Hepatic stellate cell (primary cell): Measurements from ENCODE around the gene C1QTNF4.

Experiments used
- DNase-seq: peaks from one replicate; pipeline ENCODE4 v3.0.0; 2011; ENCODE audit warnings: low spot score

The C1QTNF4 gene

GRCh38 chr11:47592970-47593369 lies 1.2 kb downstream of the C1QTNF4 start:
- no peak for DNase-seq

GRCh38 chr11:47592251-47592650 lies 2.0 kb downstream of the C1QTNF4 start:
- no peak for DNase-seq

GRCh38 chr11:47591764-47592163 lies 2.4 kb downstream of the C1QTNF4 start:
- no peak for DNase-seq

GRCh38 chr11:47589977-47590861 lies 4.0 kb downstream of the C1QTNF4 start:
- no peak for DNase-seq

- DNase-seq, result no peak
Measured at GRCh38 chr11:47589584-47589976, 4.6 kb downstream of the C1QTNF4 start.

GRCh38 chr11:47589118-47589517 lies 5.1 kb downstream of the C1QTNF4 start:
- no peak for DNase-seq

- DNase-seq, result no peak
Measured at GRCh38 chr11:47587723-47588326, 6.4 kb downstream of the C1QTNF4 start.

GRCh38 chr11:47587039-47587716 lies 7.0 kb downstream of the C1QTNF4 start:
- DNase-seq, result no peak

GRCh38 chr11:47586098-47586855 lies 7.9 kb downstream of the C1QTNF4 start, which contains the start of gene FAM180B:
FAM180B (plus strand) TSS chr11:47586678; CDS start chr11:47586769, 91 bp downstream.
- no peak for DNase-seq

GRCh38 chr11:47583844-47584243 lies 10.4 kb downstream of the C1QTNF4 start:
- DNase-seq, result no peak

- peak; percentile 89 for DNase-seq
Measured at GRCh38 chr11:47578524-47579494, 15.4 kb downstream of the C1QTNF4 start, which contains the start of the genes KBTBD4 and NDUFS3. KBTBD4 (minus strand) TSS chr11:47578970; CDS start chr11:47578951, 19 bp downstream. NDUFS3 (plus strand) TSS chr11:47579074; CDS start chr11:47579092, 18 bp downstream.

GRCh38 chr11:47577460-47578041 lies 16.7 kb downstream of the C1QTNF4 start:
- no peak for DNase-seq

- DNase-seq, result no peak
Measured at GRCh38 chr11:47573321-47573720, 20.9 kb downstream of the C1QTNF4 start.

- no peak for DNase-seq
Measured at GRCh38 chr11:47572715-47573255, 21.4 kb downstream of the C1QTNF4 start.

GRCh38 chr11:47571895-47572294 lies 22.3 kb downstream of the C1QTNF4 start:
- DNase-seq, result peak; percentile 82

- no peak for DNase-seq
Measured at GRCh38 chr11:47571357-47571729, 22.9 kb downstream of the C1QTNF4 start.

GRCh38 chr11:47570651-47571356 lies 23.4 kb downstream of the C1QTNF4 start:
- DNase-seq, result no peak

GRCh38 chr11:47569646-47570045 lies 24.6 kb downstream of the C1QTNF4 start:
- no peak for DNase-seq

GRCh38 chr11:47566149-47566698 lies 28.0 kb downstream of the C1QTNF4 start:
- no peak for DNase-seq
